GM08714 (cell line): Measurements from ENCODE around the gene BCAP31.
"Not testable (repeated sequence)": the region's sequence is repeated elsewhere in the genome, so short reads cannot be mapped to it uniquely, and the experiment has no call there.

Experiments
- H3K4me3 ChIP-seq: fragments of 200-500 bp; sonication (Bioruptor generic); 2 replicates; pipeline ENCODE4 v1.5.1; 2014; ENCODE audit warnings: mild to moderate bottlenecking, low read length, inconsistent platforms
- ZNF274 ChIP-seq: IDR thresholded peaks from 2 replicates; pipeline ENCODE4 v1.6.1; 2012; ENCODE audit warnings: mild to moderate bottlenecking, low read depth, low read length

BCAP31 gene

GRCh38 chrX:153684467-153685155 is 39.6 kb downstream of the BCAP31 start:
- no peak overlapping the region for H3K4me3 ChIP-seq
- no peak for TF ChIP-seq ZNF274

GRCh38 chrX:153683486-153683885 is 40.7 kb downstream of the BCAP31 start:
- H3K4me3 ChIP-seq, result not testable (repeated sequence)

GRCh38 chrX:153681175-153681574 is 43.0 kb downstream of the BCAP31 start:
- TF ChIP-seq ZNF274, result no peak
- H3K4me3 ChIP-seq, result no peak overlapping the region

- no peak for TF ChIP-seq ZNF274
- no peak overlapping the region for H3K4me3 ChIP-seq
Measured at GRCh38 chrX:153674219-153674851, 49.9 kb downstream of the BCAP31 start.

- H3K4me3 ChIP-seq, result no peak within 1 kb of the TSS
- TF ChIP-seq ZNF274, result no peak
Measured at GRCh38 chrX:153673428-153674218, 50.6 kb downstream of the BCAP31 start, which contains the start of gene PNCK. TSS of gene PNCK (minus strand) at chrX:153673813. CDS start at chrX:153673076, 737 bp downstream.

GRCh38 chrX:153672531-153673427 is 51.4 kb downstream of the BCAP31 start:
- no peak overlapping the region for H3K4me3 ChIP-seq
- no peak for TF ChIP-seq ZNF274

GRCh38 chrX:153671589-153672530 is 52.3 kb downstream of the BCAP31 start:
- H3K4me3 ChIP-seq, result no peak overlapping the region
- TF ChIP-seq ZNF274, result no peak

GRCh38 chrX:153670748-153671588 is 53.2 kb downstream of the BCAP31 start:
- TF ChIP-seq ZNF274, result no peak
- H3K4me3 ChIP-seq, result no peak overlapping the region

- TF ChIP-seq ZNF274, result no peak
- H3K4me3 ChIP-seq, result no peak overlapping the region
Measured at GRCh38 chrX:153669901-153670731, 54.1 kb downstream of the BCAP31 start.

GRCh38 chrX:153669174-153669890 is 54.9 kb downstream of the BCAP31 start:
- TF ChIP-seq ZNF274, result no peak
- H3K4me3 ChIP-seq, result no peak overlapping the region
